ENCODE results near the gene ZBTB47. TPM values are rescaled to one million over a fixed set of nuclear protein-coding genes. Genes with fewer than 3 reads are reported as not detected.

Gene ZBTB47
- total RNA-seq, 4 donors from 2014 or later = 5.0 to 34.3 (median 10.3) TPM

DNA sequence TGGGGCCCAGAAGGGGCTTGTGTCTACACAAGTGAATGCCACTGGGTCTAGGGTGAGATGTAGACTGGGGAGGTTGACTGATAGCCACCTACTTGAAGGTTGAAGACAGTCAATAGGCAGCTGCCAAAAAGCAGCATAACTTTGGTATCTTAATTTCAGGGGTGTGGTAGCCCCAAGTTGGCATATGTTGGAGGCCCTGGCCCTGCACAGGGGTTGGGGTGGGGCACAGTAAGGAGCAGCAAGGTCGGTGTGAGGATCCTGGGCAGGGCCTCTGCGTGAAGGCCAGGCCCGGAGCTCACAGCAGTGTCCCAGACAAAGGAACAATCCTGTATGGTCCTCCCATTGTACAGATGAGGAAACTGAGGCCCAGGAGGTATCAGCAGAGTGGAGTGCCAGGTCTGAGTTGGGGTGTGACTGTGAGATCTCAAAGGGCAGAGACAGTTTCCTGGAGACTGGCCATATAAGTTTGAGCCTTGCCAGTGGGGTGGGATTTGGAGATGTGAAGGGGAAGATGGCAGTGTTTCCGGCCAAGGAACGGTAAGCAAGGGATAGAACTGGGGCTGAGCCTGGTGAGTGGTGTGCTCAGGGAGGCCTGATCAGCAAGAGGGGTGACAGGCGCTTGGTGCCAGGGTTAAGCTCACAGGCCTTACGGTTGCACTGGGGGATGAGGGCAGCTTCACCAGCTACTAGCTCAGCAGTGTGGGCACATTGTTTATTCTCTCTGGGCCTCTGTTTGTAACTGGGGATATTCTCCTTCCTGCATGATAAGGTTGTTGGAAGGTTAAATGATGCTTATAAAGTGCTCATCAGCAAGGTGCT, 33.5 kb downstream of the ZBTB47 start:
- peaks cover 5 to 33% (median 20%) of the 10 kb centered on the region in 3 donors for H3K4me1 ChIP-seq
- H3K4me3 ChIP-seq = no peak overlapping the region
- H3K27ac ChIP-seq = no peak overlapping the region
- H3K9me3 ChIP-seq = no peaks in the 10 kb centered on the region
- peaks cover 0 to 39% (median 0%) of the 10 kb centered on the region in 4 donors for H3K27me3 ChIP-seq
- no peak for DNase-seq
- TF ChIP-seq POLR2A (IDR thresholded peaks at IDR 0.05) = no peak
- TF ChIP-seq, protein P1, sequence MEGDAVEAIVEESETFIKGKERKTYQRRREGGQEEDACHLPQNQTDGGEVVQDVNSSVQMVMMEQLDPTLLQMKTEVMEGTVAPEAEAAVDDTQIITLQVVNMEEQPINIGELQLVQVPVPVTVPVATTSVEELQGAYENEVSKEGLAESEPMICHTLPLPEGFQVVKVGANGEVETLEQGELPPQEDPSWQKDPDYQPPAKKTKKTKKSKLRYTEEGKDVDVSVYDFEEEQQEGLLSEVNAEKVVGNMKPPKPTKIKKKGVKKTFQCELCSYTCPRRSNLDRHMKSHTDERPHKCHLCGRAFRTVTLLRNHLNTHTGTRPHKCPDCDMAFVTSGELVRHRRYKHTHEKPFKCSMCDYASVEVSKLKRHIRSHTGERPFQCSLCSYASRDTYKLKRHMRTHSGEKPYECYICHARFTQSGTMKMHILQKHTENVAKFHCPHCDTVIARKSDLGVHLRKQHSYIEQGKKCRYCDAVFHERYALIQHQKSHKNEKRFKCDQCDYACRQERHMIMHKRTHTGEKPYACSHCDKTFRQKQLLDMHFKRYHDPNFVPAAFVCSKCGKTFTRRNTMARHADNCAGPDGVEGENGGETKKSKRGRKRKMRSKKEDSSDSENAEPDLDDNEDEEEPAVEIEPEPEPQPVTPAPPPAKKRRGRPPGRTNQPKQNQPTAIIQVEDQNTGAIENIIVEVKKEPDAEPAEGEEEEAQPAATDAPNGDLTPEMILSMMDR (IDR thresholded peaks at IDR 0.05) = no peak
- intact Hi-C loops (cut with DNase I) = no loop called here
- 83 to 96% methylated on average over 4 to 7 of the region's 7 CpGs for WGBS, 2 donors
- no peaks in the 10 kb centered on the region for H3K36me3 ChIP-seq

- no peaks in the 10 kb centered on the region for H3K36me3 ChIP-seq
- DNase-seq = no peak
- intact Hi-C loops (cut with DNase I) = no loop called here
- peaks cover 0 to 39% (median 0%) of the 10 kb centered on the region in 4 donors for H3K27me3 ChIP-seq
- TF ChIP-seq, protein P1 (IDR thresholded peaks at IDR 0.05) = no peak
- no peak for TF ChIP-seq POLR2A (IDR thresholded peaks at IDR 0.05)
- 88 to 100% methylated on average over 2 to 5 of the region's 15 CpGs for WGBS, 2 donors
- H3K9me3 ChIP-seq = no peaks in the 10 kb centered on the region
- H3K4me1 ChIP-seq = peaks cover 5 to 33% (median 19%) of the 10 kb centered on the region in 3 donors
- H3K4me3 ChIP-seq = no peak overlapping the region
- H3K27ac ChIP-seq = no peak overlapping the region
Measured at GRCh38 chr3:42688016-42688415, 34.5 kb downstream of the ZBTB47 start.

DNA sequence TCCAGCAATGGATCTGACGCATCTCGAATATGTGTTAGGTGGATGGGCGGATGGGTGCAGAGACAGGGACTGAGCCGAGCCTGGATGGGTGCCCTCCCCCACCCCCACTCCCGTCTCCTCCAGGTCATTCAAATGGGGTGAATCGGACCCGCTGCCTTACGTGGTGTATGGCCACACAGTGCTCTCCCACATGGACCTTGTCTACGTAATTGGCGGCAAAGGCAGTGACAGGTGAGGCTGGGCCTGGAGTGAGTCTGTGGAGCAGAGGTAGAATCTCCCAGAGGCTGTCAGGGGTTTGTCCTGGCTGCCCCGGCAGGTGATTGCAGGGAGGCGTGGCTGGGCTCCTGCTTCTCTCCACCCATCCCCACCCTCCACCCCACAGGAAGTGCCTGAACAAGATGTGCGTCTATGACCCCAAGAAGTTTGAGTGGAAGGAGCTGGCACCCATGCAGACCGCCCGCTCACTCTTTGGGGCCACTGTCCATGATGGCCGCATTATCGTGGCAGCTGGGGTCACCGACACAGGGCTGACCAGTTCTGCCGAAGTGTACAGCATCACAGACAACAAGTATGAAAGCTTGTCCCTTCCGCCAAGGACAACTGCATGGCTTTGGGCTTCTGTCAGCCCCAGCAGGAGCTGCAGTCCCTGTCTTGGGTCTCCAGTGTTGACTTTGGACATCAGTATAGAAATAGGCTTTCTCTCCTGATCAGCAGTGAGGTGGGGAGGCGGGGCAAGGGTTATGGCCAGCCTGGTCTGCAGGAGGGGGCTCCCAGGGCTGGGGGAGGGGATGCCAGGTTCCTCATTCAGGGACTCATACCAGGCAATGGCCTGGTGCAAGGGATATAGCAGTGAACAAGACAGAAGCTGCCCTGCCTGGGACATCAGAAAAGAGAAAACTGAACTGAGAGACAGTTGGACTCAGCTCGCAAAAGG, 35.3 kb downstream of the ZBTB47 start:
- TF ChIP-seq, protein P1 (IDR thresholded peaks at IDR 0.05) = no peak
- no peaks in the 10 kb centered on the region for H3K9me3 ChIP-seq
- DNase-seq = no peak
- H3K36me3 ChIP-seq = no peaks in the 10 kb centered on the region
- H3K27me3 ChIP-seq = peaks cover 0 to 39% (median 0%) of the 10 kb centered on the region in 4 donors
- H3K4me3 ChIP-seq = no peak overlapping the region
- peaks cover 0 to 25% (median 12%) of the 10 kb centered on the region in 3 donors for H3K4me1 ChIP-seq
- no peak overlapping the region for H3K27ac ChIP-seq
- 80 to 93% methylated on average over 14 to 18 of the region's 22 CpGs for WGBS, 2 donors
- intact Hi-C loops (cut with DNase I) = no loop called here

DNA sequence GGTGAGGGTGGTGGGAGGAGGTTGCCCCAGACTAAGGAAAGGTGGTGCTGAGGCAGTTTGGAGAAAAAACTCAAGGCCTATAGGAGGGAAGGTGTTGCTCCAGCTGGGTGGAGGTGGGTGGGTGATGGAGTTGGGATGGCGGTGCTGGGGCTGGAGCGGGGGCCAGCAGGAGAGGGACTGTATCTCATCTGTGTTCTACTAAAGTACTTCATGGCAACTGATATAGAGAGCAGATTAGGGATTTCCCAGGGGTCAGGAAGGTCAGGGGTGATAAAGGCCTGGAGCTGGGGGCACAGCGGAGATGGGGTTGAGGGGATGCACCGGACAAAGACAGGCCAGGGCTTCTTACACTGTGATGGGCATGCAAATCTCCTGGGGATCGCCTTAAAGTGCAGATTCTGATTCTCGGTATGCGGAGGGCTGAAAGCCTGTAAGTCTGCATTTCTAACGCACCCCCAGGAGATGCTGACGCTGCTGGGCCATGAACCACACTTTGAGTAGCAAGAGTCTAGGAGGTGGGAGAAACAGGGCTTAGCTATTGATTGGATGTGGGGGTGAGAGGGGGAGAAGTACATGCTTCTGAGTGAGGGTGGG, 36.0 kb downstream of the ZBTB47 start:
- 71 to 86% methylated on average over 9 of the region's 9 CpGs for WGBS, 2 donors
- intact Hi-C loops (cut with DNase I) = no loop called here
- no peaks in the 10 kb centered on the region for H3K36me3 ChIP-seq
- peaks cover 0 to 39% (median 0%) of the 10 kb centered on the region in 4 donors for H3K27me3 ChIP-seq
- H3K9me3 ChIP-seq = no peaks in the 10 kb centered on the region
- H3K4me3 ChIP-seq = no peak overlapping the region
- DNase-seq = no peak
- peaks cover 0 to 18% (median 9%) of the 10 kb centered on the region in 3 donors for H3K4me1 ChIP-seq
- TF ChIP-seq, protein P1 (IDR thresholded peaks at IDR 0.05) = no peak
- TF ChIP-seq POLR2A (IDR thresholded peaks at IDR 0.05) = no peak
- H3K27ac ChIP-seq = no peak overlapping the region
